CD4-positive, alpha-beta T cell treated with Interleukin-15 for 4 hours (primary cell): ENCODE results near the gene OR51M1.

Experiments
- DNase-seq: peaks from one replicate; pipeline ENCODE4 v3.0.0-alpha.2; 2020; ENCODE audit warnings: low spot score

OR51M1 gene

DNA sequence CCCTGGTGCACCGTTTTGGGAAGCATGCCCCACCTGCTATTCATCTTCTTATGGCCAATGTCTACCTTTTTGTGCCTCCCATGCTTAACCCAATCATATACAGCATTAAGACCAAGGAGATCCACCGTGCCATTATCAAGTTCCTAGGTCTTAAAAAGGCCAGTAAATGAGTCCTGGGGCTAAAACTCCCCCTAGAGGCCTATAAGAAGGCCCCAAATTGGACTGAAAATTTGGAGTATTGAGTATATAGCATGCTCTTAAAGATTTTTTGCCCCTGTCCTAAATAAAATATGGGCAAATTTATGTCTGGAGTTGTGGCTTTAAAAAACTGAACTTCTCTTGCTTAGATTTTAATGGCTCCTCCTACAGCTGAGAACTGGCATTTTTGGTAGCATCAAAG, 6.6 kb downstream of the OR51M1 start:
- DNase-seq, result no peak

DNA sequence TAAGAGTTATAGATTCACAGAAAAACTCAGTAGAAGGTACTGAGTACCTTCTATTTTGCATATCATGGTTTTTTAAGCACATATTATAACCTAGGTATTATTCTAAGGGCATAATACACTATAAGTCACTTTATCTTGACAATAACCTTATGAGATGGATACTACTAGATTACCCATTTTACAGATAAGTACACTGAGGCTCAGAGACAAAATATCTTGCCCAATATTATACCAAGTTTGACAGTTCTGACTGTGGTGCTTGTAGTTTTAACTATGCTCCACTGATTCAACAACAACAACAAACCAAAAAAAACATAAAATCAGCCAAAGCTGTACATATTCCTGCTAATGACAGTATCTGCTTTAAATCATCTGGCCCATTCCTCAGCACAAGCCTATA, 10.5 kb downstream of the OR51M1 start:
- DNase-seq, result no peak

DNA sequence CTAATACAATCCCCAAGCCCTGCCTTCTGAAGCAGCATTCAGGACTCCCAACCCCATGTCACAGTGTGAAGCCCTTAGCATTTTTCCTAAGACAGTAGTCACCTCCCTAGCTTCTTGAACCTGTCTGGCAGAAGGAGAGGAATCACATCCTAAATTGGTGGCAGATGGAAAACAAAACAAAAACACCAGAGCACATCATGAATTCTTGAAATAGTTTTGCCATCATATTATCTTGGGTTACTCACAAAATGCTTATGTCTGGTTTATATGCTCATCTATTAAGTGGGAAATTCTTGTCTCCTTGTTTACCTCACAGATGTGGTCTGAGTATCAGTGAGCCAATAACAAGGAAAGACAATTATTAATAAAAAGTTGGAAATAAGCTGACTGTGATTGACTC, 15.3 kb downstream of the OR51M1 start:
- no peak for DNase-seq

DNA sequence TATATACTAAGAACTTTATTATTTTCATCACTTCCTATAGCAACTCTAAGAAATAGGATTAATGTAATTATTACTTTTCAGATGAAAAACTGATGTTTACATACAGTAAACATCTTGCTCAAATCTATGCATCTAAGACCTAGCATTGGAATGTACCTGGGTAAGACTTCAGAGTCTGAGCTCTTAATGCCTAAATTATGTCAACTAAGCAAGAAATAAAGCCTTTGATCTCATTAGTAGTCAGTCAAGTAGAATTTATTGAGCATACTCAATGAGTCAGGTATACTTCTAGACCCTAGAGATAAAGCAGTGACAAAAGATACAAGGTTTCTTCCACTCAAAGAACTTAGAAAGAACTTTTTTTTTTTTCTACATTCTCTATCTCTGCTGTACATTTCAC, 21.6 kb downstream of the OR51M1 start:
- DNase-seq, result no peak

DNA sequence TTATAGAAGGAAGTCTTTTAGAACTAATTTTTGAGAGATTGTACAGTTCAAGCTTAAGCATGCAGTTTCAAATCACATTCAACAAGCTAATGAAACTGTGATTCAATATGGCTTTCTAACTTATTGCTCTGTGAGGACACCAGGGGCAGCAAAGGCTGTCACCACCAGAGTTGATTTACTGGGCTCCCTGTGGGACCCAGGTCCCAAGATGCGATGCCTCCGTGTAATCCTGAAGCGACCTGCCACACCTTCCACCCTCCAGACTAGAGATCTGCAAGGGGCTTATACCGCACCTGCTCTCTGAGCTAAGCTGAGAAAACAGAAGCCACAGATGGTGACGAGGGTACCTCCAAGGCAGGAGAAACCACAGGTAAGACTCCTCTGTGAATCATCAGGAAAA, 37.4 kb downstream of the OR51M1 start:
- DNase-seq, result no peak

DNA sequence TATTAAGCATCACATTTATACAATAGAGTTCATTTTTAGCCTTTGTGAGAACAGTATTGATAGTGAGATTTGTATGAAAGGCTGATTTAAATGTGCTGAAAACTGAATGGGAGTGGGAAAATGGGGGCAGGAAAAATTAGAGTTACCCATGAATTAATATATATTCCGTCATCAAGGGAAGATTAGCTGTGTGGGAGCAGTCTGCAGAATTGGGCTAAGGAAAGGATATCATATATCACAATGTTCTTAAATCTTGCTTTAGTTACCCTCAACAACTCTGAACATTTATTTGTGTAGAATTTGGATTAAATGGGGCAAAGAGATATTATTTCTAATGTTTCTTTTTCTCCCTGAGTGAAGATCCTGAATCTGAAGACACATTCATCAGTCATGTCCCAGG, 38.2 kb downstream of the OR51M1 start, which contains the start of gene OR51Q1:
Gene OR51Q1 (plus strand): TSS at position 301 of the 400 bp plus-strand sequence. CDS start 90 bp downstream, at position 391.
- no peak for DNase-seq

DNA sequence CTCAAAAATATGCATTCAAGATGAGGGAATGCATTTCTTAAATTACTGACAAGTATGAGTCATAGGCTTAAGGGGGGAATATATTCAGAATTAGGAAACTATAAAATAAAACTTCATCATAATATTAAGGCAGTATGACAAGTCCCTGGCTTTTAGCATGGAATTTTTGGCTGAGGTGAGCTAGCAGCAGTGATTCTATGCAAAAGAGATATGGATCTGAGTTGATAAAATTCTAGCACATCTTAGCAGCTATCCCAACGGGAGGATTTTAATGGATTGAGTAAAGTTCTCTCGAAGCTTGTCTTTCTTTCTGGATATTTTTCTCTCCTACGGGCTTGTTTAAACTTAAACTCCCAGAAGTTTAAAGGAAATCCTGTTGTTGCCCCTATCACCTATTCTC, 39.5 kb downstream of the OR51M1 start:
- DNase-seq, result no peak

DNA sequence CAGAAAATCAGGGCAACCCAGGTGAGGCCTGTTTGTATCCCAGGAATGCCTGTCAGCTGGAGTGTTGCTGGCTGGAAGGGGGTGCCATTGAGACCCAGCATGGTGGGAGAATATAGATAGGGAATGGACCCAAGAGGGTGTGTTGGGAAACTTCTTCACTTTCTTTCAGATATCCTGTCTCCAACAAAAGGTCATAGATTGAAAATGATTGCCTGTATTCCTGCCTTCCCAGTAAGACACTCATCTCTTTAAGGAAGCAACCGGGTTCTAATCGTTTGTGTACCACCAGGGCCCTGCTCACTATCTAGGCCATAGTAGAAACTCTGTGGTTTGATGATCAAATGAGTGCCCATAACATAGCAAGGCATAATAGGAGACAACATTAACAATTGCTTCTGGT, 57.8 kb downstream of the OR51M1 start, which contains the start of gene OR51I1:
Gene OR51I1 (minus strand): TSS at position 101 of the 400 bp plus-strand sequence. CDS start 0 bp downstream, at position 101.
- DNase-seq, result no peak
